ENCODE data around the gene GPR157.

DNA sequence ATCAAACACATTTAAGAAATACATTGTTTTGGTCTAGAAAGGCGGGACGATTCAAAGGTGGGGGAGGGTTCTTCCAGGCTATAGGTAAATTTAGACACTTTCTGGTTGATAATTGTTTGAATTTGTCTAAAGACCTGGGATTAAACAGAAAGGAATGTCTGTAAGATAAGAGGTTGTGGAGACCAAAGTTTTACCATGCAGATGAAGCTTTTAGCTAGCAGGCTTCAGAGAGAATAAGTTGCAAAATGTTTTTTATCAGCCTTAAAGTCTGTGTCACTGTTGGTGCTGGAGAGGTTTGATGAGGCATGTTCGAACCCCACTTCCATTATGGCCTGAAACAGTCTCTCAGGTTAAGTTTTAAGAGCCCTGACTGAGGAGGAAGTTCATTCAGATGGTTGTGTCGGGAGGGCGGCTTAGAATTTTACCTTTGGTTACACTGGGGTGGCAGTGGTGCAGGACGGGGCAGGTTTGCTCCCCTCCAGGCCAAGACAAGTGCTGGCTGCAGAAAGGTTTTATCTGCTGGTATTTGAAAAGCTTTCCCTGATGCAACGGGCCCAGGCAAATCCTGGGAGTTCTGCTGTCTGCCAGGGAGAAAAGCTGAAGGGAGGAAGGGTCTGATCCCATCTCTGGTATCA is 43.5 kb downstream of the GPR157 start:
- TF ChIP-seq RAD21 (IDR thresholded peaks at IDR 0.05; ENCODE audit: low read depth): no peak
- TF ChIP-seq, protein P1, sequence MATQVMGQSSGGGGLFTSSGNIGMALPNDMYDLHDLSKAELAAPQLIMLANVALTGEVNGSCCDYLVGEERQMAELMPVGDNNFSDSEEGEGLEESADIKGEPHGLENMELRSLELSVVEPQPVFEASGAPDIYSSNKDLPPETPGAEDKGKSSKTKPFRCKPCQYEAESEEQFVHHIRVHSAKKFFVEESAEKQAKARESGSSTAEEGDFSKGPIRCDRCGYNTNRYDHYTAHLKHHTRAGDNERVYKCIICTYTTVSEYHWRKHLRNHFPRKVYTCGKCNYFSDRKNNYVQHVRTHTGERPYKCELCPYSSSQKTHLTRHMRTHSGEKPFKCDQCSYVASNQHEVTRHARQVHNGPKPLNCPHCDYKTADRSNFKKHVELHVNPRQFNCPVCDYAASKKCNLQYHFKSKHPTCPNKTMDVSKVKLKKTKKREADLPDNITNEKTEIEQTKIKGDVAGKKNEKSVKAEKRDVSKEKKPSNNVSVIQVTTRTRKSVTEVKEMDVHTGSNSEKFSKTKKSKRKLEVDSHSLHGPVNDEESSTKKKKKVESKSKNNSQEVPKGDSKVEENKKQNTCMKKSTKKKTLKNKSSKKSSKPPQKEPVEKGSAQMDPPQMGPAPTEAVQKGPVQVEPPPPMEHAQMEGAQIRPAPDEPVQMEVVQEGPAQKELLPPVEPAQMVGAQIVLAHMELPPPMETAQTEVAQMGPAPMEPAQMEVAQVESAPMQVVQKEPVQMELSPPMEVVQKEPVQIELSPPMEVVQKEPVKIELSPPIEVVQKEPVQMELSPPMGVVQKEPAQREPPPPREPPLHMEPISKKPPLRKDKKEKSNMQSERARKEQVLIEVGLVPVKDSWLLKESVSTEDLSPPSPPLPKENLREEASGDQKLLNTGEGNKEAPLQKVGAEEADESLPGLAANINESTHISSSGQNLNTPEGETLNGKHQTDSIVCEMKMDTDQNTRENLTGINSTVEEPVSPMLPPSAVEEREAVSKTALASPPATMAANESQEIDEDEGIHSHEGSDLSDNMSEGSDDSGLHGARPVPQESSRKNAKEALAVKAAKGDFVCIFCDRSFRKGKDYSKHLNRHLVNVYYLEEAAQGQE (IDR thresholded peaks at IDR 0.05; ENCODE audit: low read depth): no peak
- TF ChIP-seq TEAD4 (IDR thresholded peaks at IDR 0.05): no peak
- TF ChIP-seq, protein P2, sequence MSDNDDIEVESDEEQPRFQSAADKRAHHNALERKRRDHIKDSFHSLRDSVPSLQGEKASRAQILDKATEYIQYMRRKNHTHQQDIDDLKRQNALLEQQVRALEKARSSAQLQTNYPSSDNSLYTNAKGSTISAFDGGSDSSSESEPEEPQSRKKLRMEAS (IDR thresholded peaks at IDR 0.05): no peak
- TF ChIP-seq ZBTB7A (IDR thresholded peaks at IDR 0.05; ENCODE audit: low read depth): no peak
- TF ChIP-seq EGR1 (IDR thresholded peaks at IDR 0.05): no peak
- no peak for TF ChIP-seq TAF1 (IDR thresholded peaks at IDR 0.05; ENCODE audit: low read depth)

Measured in Ishikawa (cell line).